K562 (cell line): ENCODE measurements around the gene LY6G5B. TPM values are rescaled to one million over a fixed set of nuclear protein-coding genes. Genes with fewer than 3 reads are reported as not detected.

ENCODE experiments used
- ATF4 ChIP-seq: fragments of 450-650 bp; formaldehyde crosslinking; IDR thresholded peaks from 2 replicates; pipeline ENCODE4 v1.4.0; 2022; ENCODE audit warnings: mild to moderate bottlenecking, moderate library complexity
- FOXJ2 ChIP-seq: fragments of 200-800 bp; sonication (Bioruptor generic); IDR thresholded peaks from 2 replicates; pipeline ENCODE4 v1.6.1; 2016; ENCODE audit warnings: missing genetic modification characterization, missing compliant biosample characterization
- GABPA ChIP-seq: fragments of 200-800 bp; sonication (Bioruptor generic); conservative IDR thresholded peaks from 2 replicates; pipeline ENCODE4 v1.6.1; 2016; ENCODE audit warnings: low read depth, missing genetic modification characterization, missing compliant biosample characterization
- GTF2E2 ChIP-seq: fragments of 200-800 bp; sonication (Bioruptor generic); IDR thresholded peaks from 2 replicates; pipeline ENCODE4 v1.6.1; 2016; ENCODE audit warnings: missing genetic modification characterization, missing compliant biosample characterization
- MBD2 ChIP-seq: sonication (generic); IDR thresholded peaks from 2 replicates; pipeline ENCODE4 v1.6.1; 2016; ENCODE audit warnings: low read depth, borderline replicate concordance
- MLLT1 ChIP-seq, 2 experiments: fragments of 450-650 bp; IDR thresholded peaks; 2 replicates each; pipeline ENCODE4 v1.6.1; 2016
- OTX1 ChIP-seq: fragments of 450-650 bp; formaldehyde crosslinking; IDR thresholded peaks from 2 replicates; pipeline ENCODE4 v1.4.0; 2022; ENCODE audit warnings: mild to moderate bottlenecking
- PRMT5 ChIP-seq: sonication (generic); formaldehyde crosslinking; IDR thresholded peaks from 2 replicates; pipeline ENCODE4 v1.5.0; 2020; ENCODE audit warnings: missing genetic modification reagents
- SRSF1 ChIP-seq: fragments of 200-400 bp; formaldehyde crosslinking; IDR thresholded peaks from 2 replicates; pipeline ENCODE4 v1.6.1; 2017; ENCODE audit warnings: mild to moderate bottlenecking, low read depth, low read length, moderate library complexity
- SRSF7 ChIP-seq: fragments of 200-400 bp; formaldehyde crosslinking; optimal IDR thresholded peaks from 2 replicates; pipeline ENCODE3; 2017; ENCODE audit warnings: mild to moderate bottlenecking, low read depth, low read length
- TCF7L2 ChIP-seq: fragments of 150-350 bp; IDR thresholded peaks from 2 replicates; pipeline ENCODE4 v1.6.1; 2016; ENCODE audit warnings: low read depth, mild to moderate bottlenecking, low read length, moderate library complexity
- TEAD4 ChIP-seq, 2 experiments: sonication (generic) in 1 of 2; formaldehyde crosslinking in 1 of 2; IDR thresholded peaks; 2 replicates each; pipeline versions ENCODE4 v1.6.1 to v1.8.0; 2012 to 2022; ENCODE audit warnings: borderline replicate concordance in 1 of 2, inconsistent platforms in 1 of 2, low read length in 1 of 2, mild to moderate bottlenecking in 1 of 2, missing genetic modification reagents in 1 of 2
- WHSC1 ChIP-seq: IDR thresholded peaks from one replicate; pipeline ENCODE4 v1.6.1; 2012; ENCODE audit warnings: low read length, control low read depth, inconsistent platforms
- ZBTB40 ChIP-seq, 2 experiments: fragments of 450-650 bp in 1 of 2; sonication (generic) in 1 of 2; formaldehyde crosslinking in 1 of 2; IDR thresholded peaks; 2 replicates each; pipeline versions ENCODE4 v1.7.1 to v1.9.0; 2016 to 2022; ENCODE audit warnings: inconsistent platforms in 1 of 2, mild to moderate bottlenecking in 1 of 2, missing genetic modification reagents in 1 of 2
- ZNF274 ChIP-seq: IDR thresholded peaks from 2 replicates; pipeline ENCODE4 v1.6.1; 2011; ENCODE audit warnings: low read depth, mild to moderate bottlenecking, low read length, moderate library complexity, borderline replicate concordance
- ZNF347 ChIP-seq: fragments of 450-650 bp; formaldehyde crosslinking; IDR thresholded peaks from 2 replicates; pipeline ENCODE4 v1.4.0; 2020; ENCODE audit warnings: low read depth, mild to moderate bottlenecking, moderate library complexity
- ZNF584 ChIP-seq: fragments of 200-800 bp; sonication (Bioruptor generic); IDR thresholded peaks from 2 replicates; pipeline ENCODE4 v1.6.1; 2016; ENCODE audit warnings: low read depth, mild to moderate bottlenecking, missing genetic modification characterization, missing compliant biosample characterization
- polyA plus RNA-seq, 8 experiments: library from polyadenylated mRNA; depleted of rRNA in 4 of 8; stranded (reverse) in 5 of 8; unstranded in 3 of 8; fragments of >200 nt; fragmentation: Nextera tagmentation in 2 of 8; fragmentation: Illumina TruSeq in 1 of 8; extraction: Ambion mirVana in 2 of 8; extraction: Trizol in 1 of 8; gene quantifications; 2 replicates each; pipeline versions ENCODE4 v1.2.1 to v1.2.3, GENCODE V29; 2011 to 2014; ENCODE audit warnings: inconsistent platforms in 1 of 8, missing spikeins in 1 of 8
- total RNA-seq, 7 experiments: library from RNA; depleted of rRNA in 6 of 7; stranded (reverse); fragments of >200 nt in 6 of 7; fragmentation: Illumina TruSeq in 2 of 7; extraction: Trizol in 2 of 7; gene quantifications; 2 replicates each; pipeline versions ENCODE4 v1.2.1 to v1.2.3, GENCODE V29; 2011 to 2021; ENCODE audit warnings: low replicate concordance in 1 of 7

LY6G5B gene
- total and polyA plus RNA-seq, 9 of the 15 experiments (the other 6 are each of a cell fraction or from before 2014, with no cell fraction given) = 6.0 to 27.0 (median 7.5) TPM

- no peak for TF ChIP-seq ZBTB40 (IDR thresholded peaks at IDR 0.05)
- no peak for TF ChIP-seq ZBTB40 (CRISPR knock-in tag; IDR thresholded peaks at IDR 0.05)
- TF ChIP-seq MLLT1 (IDR thresholded peaks at IDR 0.05) = peak in 1 of 2 experiments; percentile 38; a peak in 1 of 4 replicates
- TF ChIP-seq OTX1 = no peak
- TF ChIP-seq GABPA = no peak
- no peak for TF ChIP-seq GTF2E2 (tag)
- TF ChIP-seq MBD2 = no peak
- TF ChIP-seq ZNF274 = no peak
- TF ChIP-seq FOXJ2 (tag) = no peak
- TF ChIP-seq TEAD4 (IDR thresholded peaks at IDR 0.05; ENCODE audit: low read length) = no peak
- no peak for TF ChIP-seq TEAD4 (CRISPR knock-in tag; IDR thresholded peaks at IDR 0.05; ENCODE audit: borderline replicate concordance)
- TF ChIP-seq ZNF347 (CRISPR knock-in tag) = no peak
- peak; percentile 80 for TF ChIP-seq SRSF7
- TF ChIP-seq WHSC1 = no peak
- TF ChIP-seq PRMT5 = 0 out of 2 replicates have a peak, but pooled peaks have one; percentile 53
- no peak for TF ChIP-seq ATF4 (CRISPR knock-in tag)
- TF ChIP-seq SRSF1 = no peak
- TF ChIP-seq TCF7L2 = no peak
- no peak for TF ChIP-seq ZNF584 (CRISPR knock-in tag)
Measured at GRCh38 chr6:31681135-31681671, 11.4 kb downstream of the LY6G5B start (continued).
